HFFc6 (cell line): Measurements from ENCODE around the gene HSD17B11. TPM values are rescaled to one million over a fixed set of nuclear protein-coding genes. Genes with fewer than 3 reads are reported as not detected.
A peak's percentile ranks its signal among the peaks of the same experiment; 100 is the strongest.
"Not testable (repeated sequence)": the region's sequence is repeated elsewhere in the genome, so short reads cannot be mapped to it uniquely, and the experiment has no call there.

ENCODE experiments used
- DNase-seq: peaks from one replicate; pipeline ENCODE4 v3.0.0-alpha.2; 2018
- H3K27ac Mint-ChIP-seq: 2 replicates; pipeline ENCODE4 v1.8.0; 2020; ENCODE audit warnings: mild to moderate bottlenecking, mixed read lengths
- H3K27me3 Mint-ChIP-seq: 2 replicates; pipeline ENCODE4 v1.8.0; 2021; ENCODE audit warnings: mild to moderate bottlenecking, moderate library complexity, mixed read lengths; ENCODE audit not compliant: insufficient read depth
- H3K36me3 Mint-ChIP-seq: 2 replicates; pipeline ENCODE4 v1.8.0; 2021; ENCODE audit warnings: low read depth, mixed read lengths
- H3K4me1 Mint-ChIP-seq: 2 replicates; pipeline ENCODE4 v1.8.0; 2020; ENCODE audit warnings: low read depth, mixed read lengths
- H3K4me3 Mint-ChIP-seq: 2 replicates; pipeline ENCODE4 v1.8.0; 2020; ENCODE audit warnings: mild to moderate bottlenecking, moderate library complexity, mixed read lengths
- H3K9me3 Mint-ChIP-seq: 2 replicates; pipeline ENCODE4 v1.8.0; 2020; ENCODE audit warnings: mild to moderate bottlenecking, mixed read lengths
- total RNA-seq, 6 experiments: library from RNA; stranded (reverse); fragmentation: NEBNext Ultra II Directional; extraction: Animal tissue kit (Norgen Biotek cat#: 25700); gene quantifications; 2 replicates in 1 of 6; 3 replicates in 5 of 6; pipeline ENCODE4 v1.2.3, GENCODE V29; 2021
- TF ChIP-seq, protein P1 (sequence below): fragments of 200-600 bp; sonication (generic); IDR thresholded peaks from 2 replicates; pipeline ENCODE4 v1.5.0; 2021; ENCODE audit warnings: antibody characterized with exemption, mild to moderate bottlenecking

The HSD17B11 gene
- total RNA-seq, 6 experiments from 2014 or later: 14.6 to 18.7 (median 16.3) TPM

DNA sequence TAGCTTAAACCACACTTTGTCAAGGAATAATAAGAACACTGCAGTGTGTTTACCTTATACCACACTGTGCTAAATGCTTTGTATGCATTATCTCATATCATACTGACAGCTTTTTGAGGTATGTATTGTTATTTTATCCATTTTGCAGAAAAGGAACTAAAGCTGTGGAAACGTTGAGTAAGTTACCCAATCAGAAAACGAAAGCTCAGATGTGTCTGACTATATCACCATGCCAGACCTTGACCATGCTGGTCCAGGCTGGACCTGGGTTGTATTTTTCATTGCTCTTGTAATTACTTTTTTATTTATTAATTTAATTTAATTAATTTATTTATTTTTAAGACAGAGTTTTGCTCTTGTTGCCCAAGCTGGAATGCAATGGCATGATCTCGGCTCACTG lies 2.1 kb downstream of the HSD17B11 start:
- H3K27ac Mint-ChIP-seq: no peak overlapping the region
- 0 out of 2 replicates have a peak overlapping the region, but pooled peaks have one; percentile 6 for H3K4me3 Mint-ChIP-seq
- no peaks in the 10 kb centered on the region; the same call in 1 of the 2 replicates for H3K9me3 Mint-ChIP-seq
- peaks cover 23% of the 10 kb centered on the region for H3K36me3 Mint-ChIP-seq
- no peaks in the 10 kb centered on the region for H3K27me3 Mint-ChIP-seq
- H3K4me1 Mint-ChIP-seq: peaks cover 36% of the 10 kb centered on the region
- DNase-seq: no peak
- TF ChIP-seq, protein P1, sequence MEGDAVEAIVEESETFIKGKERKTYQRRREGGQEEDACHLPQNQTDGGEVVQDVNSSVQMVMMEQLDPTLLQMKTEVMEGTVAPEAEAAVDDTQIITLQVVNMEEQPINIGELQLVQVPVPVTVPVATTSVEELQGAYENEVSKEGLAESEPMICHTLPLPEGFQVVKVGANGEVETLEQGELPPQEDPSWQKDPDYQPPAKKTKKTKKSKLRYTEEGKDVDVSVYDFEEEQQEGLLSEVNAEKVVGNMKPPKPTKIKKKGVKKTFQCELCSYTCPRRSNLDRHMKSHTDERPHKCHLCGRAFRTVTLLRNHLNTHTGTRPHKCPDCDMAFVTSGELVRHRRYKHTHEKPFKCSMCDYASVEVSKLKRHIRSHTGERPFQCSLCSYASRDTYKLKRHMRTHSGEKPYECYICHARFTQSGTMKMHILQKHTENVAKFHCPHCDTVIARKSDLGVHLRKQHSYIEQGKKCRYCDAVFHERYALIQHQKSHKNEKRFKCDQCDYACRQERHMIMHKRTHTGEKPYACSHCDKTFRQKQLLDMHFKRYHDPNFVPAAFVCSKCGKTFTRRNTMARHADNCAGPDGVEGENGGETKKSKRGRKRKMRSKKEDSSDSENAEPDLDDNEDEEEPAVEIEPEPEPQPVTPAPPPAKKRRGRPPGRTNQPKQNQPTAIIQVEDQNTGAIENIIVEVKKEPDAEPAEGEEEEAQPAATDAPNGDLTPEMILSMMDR: no peak

DNA sequence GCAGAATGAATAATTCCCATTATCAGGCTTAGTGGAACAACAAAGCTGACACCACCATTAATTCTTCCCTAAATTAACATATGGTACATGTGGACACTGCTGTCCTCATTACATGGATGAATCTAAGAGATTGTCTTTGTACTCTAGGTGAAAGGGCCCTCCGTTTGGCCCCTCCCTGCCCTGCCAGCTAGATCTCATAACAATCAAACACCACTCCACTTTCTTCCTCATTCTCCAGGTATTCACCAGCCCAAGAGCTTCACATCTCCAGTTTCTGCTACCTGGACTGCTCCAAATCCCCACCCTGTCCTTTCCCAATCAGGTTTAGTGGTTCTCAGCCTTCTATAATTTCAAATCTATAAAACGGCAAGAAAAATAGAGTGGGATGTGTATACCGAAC lies 3.8 kb downstream of the HSD17B11 start:
- no peak overlapping the region for H3K4me3 Mint-ChIP-seq
- H3K9me3 Mint-ChIP-seq: no peaks in the 10 kb centered on the region; the same call in 1 of the 2 replicates
- no peak for DNase-seq
- H3K4me1 Mint-ChIP-seq: peaks cover 36% of the 10 kb centered on the region
- peak overlapping the region; percentile 8; the same call in 1 of the 2 replicates for H3K27ac Mint-ChIP-seq
- no peaks in the 10 kb centered on the region for H3K27me3 Mint-ChIP-seq
- TF ChIP-seq, protein P1: no peak
- peaks cover 23% of the 10 kb centered on the region for H3K36me3 Mint-ChIP-seq

- not testable (repeated sequence) for H3K27me3 Mint-ChIP-seq, DNase-seq, H3K9me3 Mint-ChIP-seq, H3K27ac Mint-ChIP-seq, H3K4me3 Mint-ChIP-seq
- Mint-ChIP-seq H3K36me3 (peaks cover 25% of the 10 kb centered on the region), H3K4me1 (peaks cover 17% of the 10 kb centered on the region)
Observed at GRCh38 chr4:87384466-87385132, 6.4 kb downstream of the HSD17B11 start.

GRCh38 chr4:87382931-87383330 lies 8.1 kb downstream of the HSD17B11 start:
- H3K36me3 Mint-ChIP-seq: peaks cover 14% of the 10 kb centered on the region
- no peak for DNase-seq
- no peaks in the 10 kb centered on the region for H3K27me3 Mint-ChIP-seq
- no peak overlapping the region for H3K4me3 Mint-ChIP-seq
- no peaks in the 10 kb centered on the region for H3K9me3 Mint-ChIP-seq
- TF ChIP-seq, protein P1: no peak
- H3K27ac Mint-ChIP-seq: no peak overlapping the region
- 0 out of 2 replicates have a peak, but pooled peaks cover 2% of the 10 kb centered on the region for H3K4me1 Mint-ChIP-seq

GRCh38 chr4:87382116-87382515 lies 8.9 kb downstream of the HSD17B11 start:
- Mint-ChIP-seq H3K4me1 (no peaks in the 10 kb centered on the region), H3K9me3 (no peaks in the 10 kb centered on the region), H3K36me3 (peaks cover 14% of the 10 kb centered on the region), H3K27ac (no peak overlapping the region), H3K27me3 (no peaks in the 10 kb centered on the region), H3K4me3 (no peak overlapping the region)
- no peak for DNase-seq
- TF ChIP-seq, protein P1: no peak

- DNase-seq: no peak
- TF ChIP-seq, protein P1: no peak
- Mint-ChIP-seq H3K4me3 (no peak overlapping the region), H3K9me3 (no peaks in the 10 kb centered on the region), H3K36me3 (peaks cover 4% of the 10 kb centered on the region; the same call in 1 of the 2 replicates), H3K27me3 (no peaks in the 10 kb centered on the region; the same call in 1 of the 2 replicates), H3K27ac (no peak overlapping the region), H3K4me1 (peaks cover 26% of the 10 kb centered on the region)
Observed at GRCh38 chr4:87377816-87378215, 13.2 kb downstream of the HSD17B11 start.
